Gastrocnemius medialis (tissue), 4 donors: ENCODE results near the gene KRT17. TPM values are rescaled to one million over a fixed set of nuclear protein-coding genes. Genes with fewer than 3 reads are reported as not detected.

ENCODE experiments used
- ATAC-seq, 2 donors: fragments of 150-250 bp; one replicate each; pipeline ENCODE4 v1.9.1; 2016
- DNase-seq, 2 donors: peaks; one replicate each; pipeline ENCODE4 v3.0.0-alpha.2; 2019
- H3K27ac ChIP-seq, 4 donors: fragments of 200-600 bp; sonication (generic); 1 replicate in 1 of 4; 2 replicates in 3 of 4; pipeline ENCODE4 v1.5.1; 2016 to 2018; ENCODE audit warnings: mild to moderate bottlenecking in 2 of 4, moderate library complexity in 1 of 4
- H3K27me3 ChIP-seq, 3 donors: fragments of 200-600 bp; sonication (generic) in 2 of 3; 1 replicate in 1 of 3; 2 replicates in 2 of 3; pipeline versions ENCODE4 v1.5.1 to v1.6.0; 2016 to 2019; ENCODE audit warnings: mild to moderate bottlenecking in 1 of 3, moderate library complexity in 1 of 3
- H3K36me3 ChIP-seq, 2 donors: fragments of 200-600 bp; sonication (generic) in 1 of 2; one replicate each; pipeline ENCODE4 v1.5.1; 2017 to 2018
- H3K4me1 ChIP-seq, 2 donors: fragments of 200-600 bp; sonication (generic) in 1 of 2; one replicate each; pipeline ENCODE4 v1.5.1; 2016 to 2017; ENCODE audit warnings: mild to moderate bottlenecking in 2 of 2
- H3K4me3 ChIP-seq, 4 donors: fragments of 200-600 bp; sonication (generic) in 3 of 4; 1 replicate in 1 of 4; 2 replicates in 3 of 4; pipeline ENCODE4 v1.5.1; 2016 to 2019; ENCODE audit warnings: mild to moderate bottlenecking in 2 of 4
- H3K9me3 ChIP-seq, 3 donors: fragments of 200-600 bp; sonication (generic) in 2 of 3; 1 replicate in 1 of 3; 2 replicates in 2 of 3; pipeline ENCODE4 v1.5.1; 2016 to 2019
- POLR2A ChIP-seq, 2 donors: fragments of 450-650 bp; IDR thresholded peaks; one replicate each; pipeline ENCODE4 v1.6.1; 2017; ENCODE audit warnings: antibody characterized with exemption in 2 of 2, mild to moderate bottlenecking in 2 of 2, moderate library complexity in 2 of 2
- in situ Hi-C, 4 donors: fragments of 200-750 bp; cut with MboI; loops; one replicate each; pipeline versions ENCODE4 v1.15.0 to v1.8.0; 2017; ENCODE audit warnings: low sequenced_read_pairs in 4 of 4
- intact Hi-C: fragments of 100-400 bp; cut with DNase I; formaldehyde crosslinking; loops from one replicate; pipeline ENCODE4 v1.15.1; 2023; ENCODE audit warnings: low total_unique reads
- total RNA-seq, 4 donors: library from RNA; depleted of rRNA; stranded (reverse); fragments of >200 nt; gene quantifications; one replicate each; pipeline versions ENCODE4 v1.1.0 to v1.2.3, GENCODE V29; 2016
- TF ChIP-seq, protein P1 (sequence below), 5 experiments: fragments of 450-650 bp in 3 of 5; fragments of 200-600 bp in 2 of 5; sonication (generic) in 2 of 5; IDR thresholded peaks in 4 of 5; conservative IDR thresholded peaks in 1 of 5; 1 replicate in 4 of 5; 2 replicates in 1 of 5; pipeline ENCODE4 v1.5.1; 2016 to 2019; ENCODE audit warnings: antibody characterized with exemption in 5 of 5, mild to moderate bottlenecking in 3 of 5, moderate library complexity in 3 of 5

KRT17 gene
- total RNA-seq, 4 donors from 2014 or later, result not detected

DNA sequence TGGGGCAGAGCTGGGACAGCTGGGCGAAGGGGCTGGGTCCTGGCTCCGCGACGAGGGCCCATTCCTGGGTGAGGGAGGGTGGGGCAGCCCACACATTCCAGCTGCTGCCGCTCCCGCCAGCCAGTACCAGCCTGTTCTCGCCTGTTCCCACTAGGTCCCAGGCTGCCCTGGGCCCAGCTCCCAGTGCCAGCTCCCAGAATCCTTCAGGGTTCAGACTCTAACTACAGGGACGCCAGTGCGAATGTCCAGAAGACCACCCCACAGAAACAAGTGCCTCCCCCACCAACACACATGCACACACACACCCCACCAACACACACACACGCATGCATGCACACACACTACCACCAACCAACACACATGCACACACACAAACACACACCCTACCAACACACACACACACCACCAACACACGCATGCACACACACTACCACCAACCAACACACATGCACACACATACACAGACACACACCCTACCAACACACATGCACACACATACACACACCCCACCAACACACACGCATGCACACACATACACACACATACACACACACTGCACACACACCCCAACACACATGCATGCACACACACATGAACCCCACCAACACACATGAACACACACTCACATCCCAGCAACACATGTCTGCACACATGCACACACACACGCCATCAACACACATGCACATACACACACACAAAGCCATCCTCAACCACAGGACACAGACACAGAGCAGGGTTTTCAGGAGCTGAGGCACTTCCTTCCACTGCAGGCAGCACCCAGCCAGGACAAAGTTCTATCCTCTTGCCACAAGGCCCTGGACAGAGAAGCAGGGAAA, 27.5 kb upstream of the KRT17 start:
- peaks cover 7 to 16% of the 10 kb centered on the region in 2 donors for H3K4me1 ChIP-seq
- in situ Hi-C loops, result loop anchor here in 2 of 4 donors (25.0 kb wide), 2 partner anchors 840 to 1040 kb away; partner anchors contain the start of gene KRT10 (in 1 of the 2)
- H3K36me3 ChIP-seq, result no peaks in the 10 kb centered on the region
- no peak for DNase-seq
- no peak for ATAC-seq
- H3K27ac ChIP-seq, result no peak overlapping the region
- intact Hi-C loops, result no loop called here
- peak overlapping the region in 3 of 4 donors; percentile 11 to 40 (median 25) for H3K4me3 ChIP-seq
- TF ChIP-seq POLR2A (IDR thresholded peaks at IDR 0.05), result no peak
- TF ChIP-seq, protein P1, sequence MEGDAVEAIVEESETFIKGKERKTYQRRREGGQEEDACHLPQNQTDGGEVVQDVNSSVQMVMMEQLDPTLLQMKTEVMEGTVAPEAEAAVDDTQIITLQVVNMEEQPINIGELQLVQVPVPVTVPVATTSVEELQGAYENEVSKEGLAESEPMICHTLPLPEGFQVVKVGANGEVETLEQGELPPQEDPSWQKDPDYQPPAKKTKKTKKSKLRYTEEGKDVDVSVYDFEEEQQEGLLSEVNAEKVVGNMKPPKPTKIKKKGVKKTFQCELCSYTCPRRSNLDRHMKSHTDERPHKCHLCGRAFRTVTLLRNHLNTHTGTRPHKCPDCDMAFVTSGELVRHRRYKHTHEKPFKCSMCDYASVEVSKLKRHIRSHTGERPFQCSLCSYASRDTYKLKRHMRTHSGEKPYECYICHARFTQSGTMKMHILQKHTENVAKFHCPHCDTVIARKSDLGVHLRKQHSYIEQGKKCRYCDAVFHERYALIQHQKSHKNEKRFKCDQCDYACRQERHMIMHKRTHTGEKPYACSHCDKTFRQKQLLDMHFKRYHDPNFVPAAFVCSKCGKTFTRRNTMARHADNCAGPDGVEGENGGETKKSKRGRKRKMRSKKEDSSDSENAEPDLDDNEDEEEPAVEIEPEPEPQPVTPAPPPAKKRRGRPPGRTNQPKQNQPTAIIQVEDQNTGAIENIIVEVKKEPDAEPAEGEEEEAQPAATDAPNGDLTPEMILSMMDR (IDR thresholded peaks at IDR 0.05 in 4 of 5, conservative IDR thresholded peaks at IDR 0.05 in 1 of 5), result no peak
- H3K27me3 ChIP-seq, result no peaks in the 10 kb centered on the region
- H3K9me3 ChIP-seq, result no peaks in the 10 kb centered on the region

DNA sequence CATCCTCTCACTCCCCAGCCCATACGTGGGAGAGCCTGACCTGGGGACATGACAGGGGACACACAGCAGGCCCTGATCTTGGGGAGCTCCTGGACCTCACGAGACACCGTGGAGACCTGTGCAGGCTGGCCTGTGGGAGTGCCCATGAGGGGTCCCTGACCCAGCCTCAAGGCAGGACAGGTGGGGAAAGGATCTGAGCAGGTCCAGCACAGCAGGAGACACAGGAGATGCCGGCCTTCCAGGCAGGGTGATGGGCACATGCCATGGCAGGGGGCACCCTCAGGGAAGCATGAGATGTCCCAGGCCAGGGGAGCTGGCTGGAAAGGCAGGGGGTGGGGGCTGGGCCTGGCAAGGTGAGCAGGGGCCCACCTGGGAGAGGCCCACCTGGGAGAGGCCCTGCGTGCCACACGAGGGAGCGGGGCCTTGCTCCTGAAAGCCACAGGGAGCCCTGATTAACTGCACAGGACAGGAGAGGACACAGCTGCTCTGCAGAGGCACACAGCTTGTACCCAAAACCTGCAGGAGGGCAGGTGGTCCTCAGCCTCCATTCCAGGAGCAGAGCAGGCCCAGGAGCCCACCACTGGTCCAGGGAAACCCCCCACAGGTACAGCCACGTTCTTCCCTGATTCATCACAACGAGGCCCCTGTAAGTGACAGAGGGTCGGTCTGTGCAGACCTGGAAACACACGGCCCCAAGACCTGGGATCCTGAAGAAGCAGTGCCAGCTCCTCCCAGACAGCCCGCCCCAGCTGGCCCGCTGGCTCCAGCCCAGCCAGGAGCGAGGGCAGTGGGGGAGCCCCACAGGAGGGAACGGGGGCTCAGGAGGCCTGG, 26.6 kb upstream of the KRT17 start:
- no peak for ATAC-seq
- H3K9me3 ChIP-seq, result no peaks in the 10 kb centered on the region
- intact Hi-C loops (no loop called here), in situ Hi-C loops (loop anchor here in 2 of 4 donors (25.0 kb wide), 2 partner anchors 839 to 1039 kb away; partner anchors contain the start of gene KRT10 (in 1 of the 2))
- H3K27me3 ChIP-seq, result no peaks in the 10 kb centered on the region
- H3K36me3 ChIP-seq, result no peaks in the 10 kb centered on the region
- DNase-seq, result no peak
- TF ChIP-seq, protein P1 (IDR thresholded peaks at IDR 0.05 in 4 of 5, conservative IDR thresholded peaks at IDR 0.05 in 1 of 5), result no peak
- no peak for TF ChIP-seq POLR2A (IDR thresholded peaks at IDR 0.05)
- peaks cover 7 to 16% of the 10 kb centered on the region in 2 donors for H3K4me1 ChIP-seq
- no peak overlapping the region for H3K27ac ChIP-seq
- peak overlapping the region in 3 of 4 donors; percentile 11 to 40 (median 25) for H3K4me3 ChIP-seq

DNA sequence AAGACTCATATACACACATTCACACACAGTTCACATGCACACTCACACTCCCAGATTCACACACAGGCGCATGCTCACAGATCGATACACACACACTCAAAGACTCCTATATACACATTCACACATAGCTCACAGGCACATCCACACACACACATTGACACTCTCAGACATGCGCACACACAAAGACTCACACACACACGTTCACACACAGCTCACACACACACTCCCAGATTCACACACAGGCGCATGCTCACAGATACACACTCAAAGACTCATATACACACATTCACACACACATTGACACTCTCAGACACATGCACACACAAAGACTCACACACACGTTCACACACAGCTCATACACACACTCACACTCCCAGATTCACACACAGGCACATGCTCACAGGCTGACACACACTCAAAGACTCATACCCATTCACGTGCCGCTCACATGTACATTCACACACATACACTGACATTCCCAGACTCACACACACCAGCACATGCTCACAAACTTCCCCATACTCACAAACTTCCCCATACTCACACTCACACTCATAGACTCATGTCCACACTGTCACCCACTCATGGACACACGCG, 25.6 kb upstream of the KRT17 start:
- Histone ChIP-seq H3K4me3 (no peak overlapping the region), H3K4me1 (peaks cover 7 to 16% of the 10 kb centered on the region in 2 donors), H3K9me3 (no peaks in the 10 kb centered on the region), H3K27me3 (no peaks in the 10 kb centered on the region), H3K27ac (no peak overlapping the region), H3K36me3 (no peaks in the 10 kb centered on the region)
- in situ Hi-C loops, result loop anchor here (10.0 to 25.0 kb wide), 4 partner anchors 95 to 1038 kb away; partner anchors contain the start of gene KRT10 (in 1 of the 4)
- intact Hi-C loops, result loop anchor here (2.0 to 5.0 kb wide), 3 partner anchors 743 to 831 kb away; no protein-coding TSS in a partner anchor
- ATAC-seq (no peak), DNase-seq (no peak)
- TF ChIP-seq, protein P1 (IDR thresholded peaks at IDR 0.05 in 4 of 5, conservative IDR thresholded peaks at IDR 0.05 in 1 of 5), result no peak
- no peak for TF ChIP-seq POLR2A (IDR thresholded peaks at IDR 0.05)

DNA sequence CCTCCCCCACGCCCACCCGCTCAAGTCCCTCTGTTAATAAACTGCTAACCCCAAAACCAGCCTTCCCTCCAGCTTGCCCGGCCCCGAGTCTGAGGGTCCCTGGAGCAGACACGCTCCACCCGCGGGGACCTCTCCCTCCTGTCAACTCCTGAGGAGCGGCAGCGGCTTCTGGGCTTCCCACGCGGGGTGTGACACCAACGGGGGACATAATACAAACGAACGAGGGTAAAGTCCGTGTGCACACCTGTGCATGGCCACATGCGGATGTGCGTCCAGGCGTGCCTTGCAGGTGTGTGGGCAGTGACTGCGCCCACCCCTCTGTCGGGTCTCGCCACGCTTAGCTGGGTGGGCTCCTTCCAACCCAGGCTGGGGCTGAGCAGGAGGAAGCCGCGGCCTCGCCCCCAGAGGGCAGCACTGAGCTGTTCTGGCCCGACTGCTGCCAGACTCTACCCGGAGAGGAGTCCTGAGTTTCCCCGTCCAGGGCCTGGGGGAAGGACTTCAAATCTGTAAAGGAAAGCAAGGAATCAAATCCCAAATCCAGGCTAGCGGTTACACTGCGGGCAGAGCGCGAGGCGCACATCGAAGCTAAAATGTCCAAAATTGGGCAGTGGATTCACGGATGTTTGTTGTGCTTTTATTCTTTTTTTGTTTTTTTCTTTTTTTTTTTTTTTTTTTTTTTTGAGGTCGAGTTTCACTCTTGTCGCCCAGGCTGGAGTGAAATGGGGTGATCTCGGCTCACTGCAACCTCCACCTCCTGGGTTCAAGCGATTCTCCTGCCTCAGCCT, 24.2 kb upstream of the KRT17 start:
- DNase-seq, result peak; percentile 57 to 79
- no peak for TF ChIP-seq POLR2A (IDR thresholded peaks at IDR 0.05)
- TF ChIP-seq, protein P1 (IDR thresholded peaks at IDR 0.05 in 4 of 5, conservative IDR thresholded peaks at IDR 0.05 in 1 of 5), result peak; percentile 82 to 95 (median 91)
- intact Hi-C loops (loop anchor here (1.0 to 5.0 kb wide), 7 partner anchors 14 to 845 kb away; no protein-coding TSS in a partner anchor), in situ Hi-C loops (loop anchor here in 3 of 4 donors (10.0 kb wide), 2 partner anchors 94 to 744 kb away; no protein-coding TSS in a partner anchor)
- Histone ChIP-seq H3K4me3 (peak overlapping the region; percentile 43 to 52 (median 46)), H3K9me3 (no peaks in the 10 kb centered on the region), H3K27ac (peak overlapping the region in 1 of 4 donors; percentile 30), H3K4me1 (peaks cover 7 to 16% of the 10 kb centered on the region in 2 donors), H3K27me3 (no peaks in the 10 kb centered on the region), H3K36me3 (no peaks in the 10 kb centered on the region)
- ATAC-seq, result peak; percentile 95 to 96
